Psoas muscle (tissue), 8 donors: ENCODE measurements around the gene CA14. TPM values are rescaled to one million over a fixed set of nuclear protein-coding genes. Genes with fewer than 3 reads are reported as not detected.
"Not testable (repeated sequence)": the region's sequence is repeated elsewhere in the genome, so short reads cannot be mapped to it uniquely, and the experiment has no call there.

ENCODE experiments used
- ATAC-seq, 4 donors: fragments of 200-7000 bp; cut with Tn5 transposase; one replicate each; pipeline ENCODE4 v1.9.1; 2020; ENCODE audit warnings: moderate library complexity in 3 of 4, mild to moderate bottlenecking in 2 of 4
- DNase-seq, 2 donors: peaks; one replicate each; pipeline ENCODE4 v3.0.0-alpha.2; 2020
- H3K27ac ChIP-seq: fragments of 200-600 bp; one replicate; pipeline ENCODE4 v1.8.0; 2022
- H3K27me3 ChIP-seq, 3 donors: fragments of 200-600 bp in 1 of 3; one replicate each; pipeline versions ENCODE4 v1.6.1 to v1.8.0; 2013 to 2022; ENCODE audit warnings: low read length in 2 of 3, mild to moderate bottlenecking in 2 of 3, moderate library complexity in 1 of 3; ENCODE audit not compliant: insufficient read depth in 3 of 3
- H3K36me3 ChIP-seq, 2 donors: fragments of 200-600 bp in 1 of 2; one replicate each; pipeline versions ENCODE4 v1.6.1 to v1.8.0; 2013 to 2022; ENCODE audit warnings: low read depth in 1 of 2, mild to moderate bottlenecking in 1 of 2, moderate library complexity in 1 of 2; ENCODE audit not compliant: insufficient read depth in 1 of 2
- H3K4me1 ChIP-seq: fragments of 200-600 bp; one replicate; pipeline ENCODE4 v1.8.0; 2022
- H3K4me3 ChIP-seq: fragments of 200-600 bp; one replicate; pipeline ENCODE4 v1.8.0; 2022; ENCODE audit warnings: mild to moderate bottlenecking
- H3K9me3 ChIP-seq: fragments of 200-600 bp; one replicate; pipeline ENCODE4 v1.8.0; 2022
- CTCF ChIP-seq: fragments of 200-600 bp; IDR thresholded peaks from one replicate; pipeline ENCODE4 v1.8.0; 2022; ENCODE audit warnings: antibody characterized with exemption
- WGBS, 3 donors: extraction: QIAGEN DNeasy Blood & Tissue Kit; methylation state at CpG; one replicate each; pipeline versions ENCODE4 v1.1.6 to v1.1.7; 2013; 5-methylcytosine and 5-hydroxymethylcytosine counted together
- intact Hi-C, 2 donors: fragments of 100-400 bp; cut with DNase I; formaldehyde crosslinking; loops; one replicate each; pipeline versions ENCODE4 v1.11.0 to v1.14.2; 2022
- polyA plus RNA-seq, 3 donors: library from polyadenylated mRNA; stranded (reverse); fragments of 200-250 nt; gene quantifications; one replicate each; pipeline ENCODE4 v1.2.3, GENCODE V29; 2013
- total RNA-seq, 4 donors: library from RNA; stranded (reverse); fragmentation: NEBNext Ultra II Directional in 2 of 4; extraction: Animal tissue kit (Norgen Biotek cat#: 25700) in 2 of 4; gene quantifications; one replicate each; pipeline versions ENCODE4 v1.2.1 to v1.2.4, GENCODE V29; 2021 to 2023
- donor health status: healthy with polysubstance abuse.
- donor health status: DM: no; HTN: no; CAD: no; lungs with moderate emphysema.
- donor health status: Bipolar disorder and iron deficiency.
- donor health status: healthy.
- donor health status: DM: yes; HTN: yes; CAD: no.
- donor health status: DM: no; HTN: no; CAD: no.
- donor health status: DM: no; HTN: no; CAD: no.
- donor health status: DM: yes; HTN: yes; CAD: no.

Gene CA14
- total and polyA plus RNA-seq, 7 donors, result 0.04 to 0.89 (median 0.48) TPM; not detected in 2

GRCh38 chr1:150235852-150236613, 21.5 kb upstream of the CA14 start, which contains the start of gene ANP32E:
Gene ANP32E, minus strand, starts transcription at chr1:150236112. Its CDS starts 326 bp downstream, at chr1:150235786.
- Histone ChIP-seq H3K27ac (peak within 1 kb of the TSS; percentile 98), H3K4me3 (peak within 1 kb of the TSS; percentile 83), H3K9me3 (no peaks in the 10 kb centered on the region), H3K27me3 (no peaks in the 10 kb centered on the region), H3K4me1 (peaks cover 3% of the 10 kb centered on the region), H3K36me3 (peaks cover 0 to 5% of the 10 kb centered on the region in 2 donors)
- peak; percentile 94 to 97 (median 96) for ATAC-seq
- intact Hi-C loops, result loop anchor here in 1 of 2 donors (5.0 kb wide), 1 partner anchor 46 kb away; the partner anchor contains the start of gene CIART
- DNase-seq, result peak; percentile 93 to 97
- TF ChIP-seq CTCF, result peak; percentile 28
- WGBS, 3 donors, result 0 to 1% (median 0%) methylated on average over 33 of the region's 33 CpGs

- no peak for TF ChIP-seq CTCF
- no peak for ATAC-seq
- Histone ChIP-seq H3K4me1 (peaks cover 3% of the 10 kb centered on the region), H3K27ac (no peak overlapping the region), H3K4me3 (peak overlapping the region; percentile 83), H3K27me3 (no peaks in the 10 kb centered on the region), H3K36me3 (no peaks in the 10 kb centered on the region), H3K9me3 (no peaks in the 10 kb centered on the region)
- intact Hi-C loops, result loop anchor here in 1 of 2 donors (5.0 kb wide), 1 partner anchor 46 kb away; the partner anchor contains the start of gene CIART
- DNase-seq, result no peak
- 24 to 33% (median 26%) methylated on average over 10 of the region's 10 CpGs for WGBS, 3 donors
Measured at GRCh38 chr1:150236614-150237100, 20.9 kb upstream of the CA14 start.

GRCh38 chr1:150237176-150237575, 20.4 kb upstream of the CA14 start:
- not testable (repeated sequence) for H3K4me1 ChIP-seq, H3K9me3 ChIP-seq, H3K27ac ChIP-seq, H3K36me3 ChIP-seq, DNase-seq, H3K27me3 ChIP-seq, ATAC-seq, H3K4me3 ChIP-seq
- intact Hi-C loops, result loop anchor here in 1 of 2 donors (5.0 kb wide), 1 partner anchor 45 kb away; the partner anchor contains the start of gene CIART
- 90 to 94% (median 93%) methylated on average over 13 of the region's 13 CpGs for WGBS, 3 donors

- no peak for DNase-seq
- intact Hi-C loops, result loop anchor here in 1 of 2 donors (5.0 kb wide), 1 partner anchor 45 kb away; the partner anchor contains the start of gene CIART
- H3K27ac ChIP-seq, result no peak overlapping the region
- WGBS, 3 donors, result 95 to 96% (median 95%) methylated on average over 21 of the region's 21 CpGs
- no peak for ATAC-seq
- H3K4me1 ChIP-seq, result peaks cover 3% of the 10 kb centered on the region
- H3K9me3 ChIP-seq, result no peaks in the 10 kb centered on the region
- TF ChIP-seq CTCF, result no peak
- H3K36me3 ChIP-seq, result no peaks in the 10 kb centered on the region
- no peak overlapping the region for H3K4me3 ChIP-seq
- no peaks in the 10 kb centered on the region for H3K27me3 ChIP-seq
Measured at GRCh38 chr1:150237746-150238145, 19.8 kb upstream of the CA14 start.

- no peaks in the 10 kb centered on the region for H3K9me3 ChIP-seq
- H3K27me3 ChIP-seq, result no peaks in the 10 kb centered on the region
- H3K4me1 ChIP-seq, result no peaks in the 10 kb centered on the region
- DNase-seq (no peak), ATAC-seq (no peak)
- intact Hi-C loops, result no loop called here
- no peaks in the 10 kb centered on the region for H3K36me3 ChIP-seq
- no peak overlapping the region for H3K4me3 ChIP-seq
- no peak for TF ChIP-seq CTCF
- 90 to 97% (median 92%) methylated on average over 3 of the region's 3 CpGs for WGBS, 3 donors
- no peak overlapping the region for H3K27ac ChIP-seq
Measured at GRCh38 chr1:150243003-150243402, 14.6 kb upstream of the CA14 start.
